KBM-7 (cell line): ENCODE results near the gene SMIM1.

Experiments
- DNase-seq: peaks from one replicate; pipeline ENCODE4 v3.0.0-alpha.2; 2015
- in situ Hi-C: fragments of 300-500 bp; cut with MboI; formaldehyde crosslinking; loops from 2 replicates; pipeline ENCODE4 v1.14.3; 2020; ENCODE audit warnings: low sequenced_read_pairs, low pct_unique_long_range_greater_than_20kb, mixed read lengths

Gene SMIM1

GRCh38 chr1:3774276-3774945 is 1.9 kb downstream of the SMIM1 start:
- no peak for DNase-seq
- in situ Hi-C loops = no loop called here

- DNase-seq = no peak
- in situ Hi-C loops = no loop called here
Observed at GRCh38 chr1:3774946-3775489, 2.5 kb downstream of the SMIM1 start.

GRCh38 chr1:3775490-3776230 is 3.1 kb downstream of the SMIM1 start:
- peak; percentile 65 for DNase-seq
- in situ Hi-C loops = no loop called here

DNA sequence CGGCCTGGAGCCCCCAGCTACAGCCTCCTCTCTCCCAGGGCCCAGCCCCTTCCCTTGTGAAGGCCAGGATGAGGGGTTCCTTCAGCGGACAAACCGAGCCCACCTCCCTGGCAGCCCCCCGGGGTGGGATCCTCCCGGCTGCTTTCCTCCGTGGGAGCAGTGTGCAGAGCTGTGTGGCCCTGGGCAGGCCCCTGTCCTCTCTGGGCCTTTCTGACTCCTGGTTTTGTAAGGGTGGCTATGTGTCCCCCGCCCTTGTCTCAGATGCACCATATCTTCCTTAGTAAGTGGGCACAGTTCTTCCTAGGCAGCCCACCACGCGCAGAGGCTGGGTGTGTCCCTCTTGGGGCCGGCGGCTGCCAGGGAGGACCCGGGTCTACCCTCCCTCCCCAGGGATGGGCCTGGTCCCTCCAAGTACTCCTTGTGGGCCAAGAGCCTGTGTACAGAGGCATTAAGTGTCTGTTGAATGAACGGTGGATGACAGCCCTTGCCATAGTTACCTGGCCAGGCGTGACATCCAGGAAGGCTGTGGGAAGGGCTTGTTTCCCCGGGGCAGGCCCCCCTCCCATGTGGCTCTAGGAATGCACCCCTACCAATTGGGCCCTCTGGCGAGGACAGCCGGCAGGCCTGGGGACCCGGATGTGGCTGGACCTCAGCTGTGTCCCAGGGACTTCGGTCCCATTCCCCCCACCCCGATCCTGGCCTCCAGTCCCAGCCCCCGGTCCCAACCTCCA is 3.8 kb downstream of the SMIM1 start:
- in situ Hi-C loops = no loop called here
- DNase-seq = no peak

DNA sequence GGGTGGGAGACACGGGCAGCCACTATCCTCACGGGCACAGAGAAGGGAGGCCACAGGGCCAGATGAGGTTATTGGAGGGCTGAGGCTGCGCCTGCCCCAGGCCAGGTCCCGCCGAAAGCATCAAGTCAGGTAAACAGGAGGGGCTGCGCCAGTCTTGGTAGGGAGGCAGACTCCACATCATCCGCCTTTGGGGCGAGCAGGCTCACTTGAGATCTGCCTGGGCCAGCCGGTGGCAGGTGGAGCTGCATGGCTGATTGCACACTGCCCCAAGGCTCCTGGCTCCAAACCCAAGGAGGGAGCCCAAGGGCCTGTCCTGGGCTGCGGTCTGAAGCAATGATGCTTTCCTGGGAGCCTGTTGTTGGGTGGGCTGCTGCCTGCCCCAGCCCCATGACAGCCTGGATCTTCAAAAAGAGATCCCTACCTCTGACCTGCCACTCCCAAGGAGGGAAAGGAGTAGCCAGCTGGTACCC is 4.6 kb downstream of the SMIM1 start:
- in situ Hi-C loops = no loop called here
- DNase-seq = no peak

DNA sequence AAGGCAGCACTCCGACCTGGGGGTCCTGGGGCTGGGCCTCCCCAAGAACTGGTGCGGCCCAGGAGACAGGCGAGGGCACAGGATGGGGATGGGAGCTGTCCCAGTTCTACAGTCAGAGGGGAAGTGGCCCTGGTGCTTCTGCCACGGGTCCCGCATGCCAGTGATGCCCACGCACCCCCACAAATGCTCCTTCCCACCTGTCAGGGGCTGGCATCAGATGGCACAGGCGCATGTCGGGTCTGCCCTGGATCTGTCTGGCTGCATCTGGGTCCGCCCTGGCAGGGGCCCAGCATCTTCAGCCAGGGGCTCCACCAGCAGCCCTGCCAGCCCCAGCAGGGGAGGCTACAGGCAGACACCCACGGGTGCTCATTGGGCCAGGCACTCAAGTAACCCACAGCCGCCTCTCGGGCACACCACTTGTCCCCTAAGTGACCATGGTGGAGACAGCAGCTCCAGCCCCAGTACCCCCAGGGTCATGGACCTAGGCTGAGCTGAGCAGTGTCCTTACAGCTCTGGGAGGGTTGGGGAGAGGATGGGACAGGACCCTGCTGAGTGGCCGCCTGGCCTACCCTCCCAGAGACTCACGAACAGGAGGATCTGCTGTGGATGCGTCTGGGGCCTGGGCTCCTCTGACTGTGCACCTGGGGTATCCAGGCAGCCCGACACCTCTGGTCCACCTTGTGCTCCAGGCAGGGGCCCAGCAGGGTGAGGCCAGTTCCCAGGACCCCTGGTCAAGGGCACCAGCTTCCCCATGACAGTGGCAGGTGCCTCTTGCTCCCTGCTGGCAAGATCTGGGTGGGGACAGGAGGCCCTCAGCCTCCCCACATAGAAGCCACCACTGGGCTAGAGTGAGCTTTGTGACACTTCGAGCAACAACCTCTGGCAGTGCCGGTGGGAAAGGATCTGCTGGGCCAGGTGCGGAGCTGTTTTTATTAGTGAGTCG is 5.4 kb downstream of the SMIM1 start:
- no peak for DNase-seq
- in situ Hi-C loops = no loop called here

DNA sequence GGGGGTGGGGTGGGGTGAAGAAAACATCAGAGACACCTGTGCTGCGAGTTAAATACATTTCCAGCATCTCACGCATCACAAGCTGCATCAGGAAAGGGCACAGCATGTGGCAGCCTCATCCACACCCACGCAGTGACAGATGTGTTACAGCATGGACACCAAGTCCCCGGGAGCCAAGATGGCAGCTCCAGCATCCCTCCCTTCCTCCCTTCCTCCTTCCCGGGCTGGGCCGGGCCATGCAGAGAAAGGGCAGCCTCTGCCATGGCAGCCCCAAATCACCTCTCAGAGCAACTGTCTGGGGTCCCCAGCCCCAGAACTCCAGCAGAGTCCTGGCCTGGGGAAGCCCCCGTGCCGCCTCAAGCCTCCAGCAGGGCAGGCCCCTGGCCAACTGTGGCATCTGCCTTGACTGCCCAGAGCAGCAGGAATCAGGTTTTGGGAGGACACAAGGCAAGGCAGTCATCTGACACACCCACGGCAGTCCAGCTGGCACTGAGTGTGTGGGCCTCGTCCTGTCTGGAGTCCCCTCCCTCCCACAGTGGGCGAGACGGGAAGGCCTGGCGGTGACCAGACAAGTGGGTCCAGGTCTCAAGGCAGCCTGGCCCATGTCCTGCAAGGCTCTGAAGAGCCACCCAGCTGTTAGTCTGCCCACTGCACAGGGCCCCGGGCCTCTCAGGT is 6.2 kb downstream of the SMIM1 start:
- DNase-seq = no peak
- in situ Hi-C loops = no loop called here

- in situ Hi-C loops = no loop called here
- no peak for DNase-seq
Observed at GRCh38 chr1:3779265-3779911, 6.8 kb downstream of the SMIM1 start.

DNA sequence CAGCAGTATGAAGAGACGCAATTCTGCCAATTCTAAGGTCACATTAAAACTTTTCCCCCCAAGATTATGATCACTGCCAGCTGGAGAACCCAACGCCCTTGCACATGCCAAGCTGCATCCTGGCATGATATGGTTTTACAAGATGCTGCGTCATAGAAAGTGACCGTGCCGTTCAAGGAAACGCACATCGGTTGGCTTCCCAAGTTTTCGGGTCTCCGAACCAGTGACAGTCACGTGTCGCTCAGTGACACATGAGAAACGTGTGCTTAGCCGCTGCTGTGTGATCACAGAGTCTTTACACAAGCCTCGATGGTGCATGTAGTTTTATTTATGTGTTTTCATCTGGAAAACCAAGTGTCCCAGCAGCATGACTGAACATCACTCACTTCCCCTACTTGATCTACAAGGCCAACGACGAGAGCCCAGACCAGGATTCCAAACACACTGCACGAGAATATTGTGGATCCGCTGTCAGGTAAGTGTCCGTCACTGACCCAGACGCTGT is 7.4 kb downstream of the SMIM1 start:
- in situ Hi-C loops = no loop called here
- DNase-seq = no peak

- in situ Hi-C loops = no loop called here
- no peak for DNase-seq
Observed at GRCh38 chr1:3780901-3781300, 8.4 kb downstream of the SMIM1 start.

DNA sequence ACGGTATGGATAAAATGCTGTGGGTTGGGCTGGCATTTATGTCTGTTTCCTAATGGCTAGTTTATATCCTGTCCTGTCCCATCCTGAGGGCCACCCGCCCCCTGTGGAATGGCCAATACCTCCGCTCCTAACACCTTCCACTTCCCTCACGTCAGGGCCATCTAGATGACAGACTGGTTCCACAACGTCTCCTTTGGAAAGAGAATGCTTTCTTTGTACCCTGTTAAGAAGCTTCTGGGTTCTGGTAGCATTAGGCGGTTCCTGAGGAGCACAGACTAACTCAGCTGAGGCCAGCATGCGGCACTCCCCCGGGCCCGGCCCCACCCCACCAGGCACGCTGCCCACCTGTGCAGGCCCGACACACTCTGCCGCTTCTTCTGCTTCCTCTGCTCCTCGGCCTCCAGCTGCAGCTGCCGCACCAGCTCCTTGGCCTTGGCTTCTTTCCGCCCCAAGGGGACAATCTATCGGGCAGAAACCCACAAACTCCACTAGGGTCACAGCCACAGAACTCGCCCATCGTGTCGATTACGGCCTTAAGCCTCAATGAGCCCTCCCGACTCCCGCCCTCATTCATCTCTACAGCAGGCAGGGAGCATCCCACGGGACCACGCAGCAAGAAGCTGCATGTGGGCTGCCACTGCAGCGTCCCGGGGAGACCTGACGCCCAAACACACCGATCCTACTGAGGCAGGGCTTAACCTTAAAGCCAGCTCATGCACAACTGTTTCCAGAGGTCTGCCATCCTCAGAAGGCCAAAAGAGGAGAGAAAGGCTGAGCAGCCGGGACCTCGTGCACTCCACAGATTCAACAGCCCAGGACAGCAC is 11.3 kb downstream of the SMIM1 start:
- DNase-seq = no peak
- in situ Hi-C loops = no loop called here

DNA sequence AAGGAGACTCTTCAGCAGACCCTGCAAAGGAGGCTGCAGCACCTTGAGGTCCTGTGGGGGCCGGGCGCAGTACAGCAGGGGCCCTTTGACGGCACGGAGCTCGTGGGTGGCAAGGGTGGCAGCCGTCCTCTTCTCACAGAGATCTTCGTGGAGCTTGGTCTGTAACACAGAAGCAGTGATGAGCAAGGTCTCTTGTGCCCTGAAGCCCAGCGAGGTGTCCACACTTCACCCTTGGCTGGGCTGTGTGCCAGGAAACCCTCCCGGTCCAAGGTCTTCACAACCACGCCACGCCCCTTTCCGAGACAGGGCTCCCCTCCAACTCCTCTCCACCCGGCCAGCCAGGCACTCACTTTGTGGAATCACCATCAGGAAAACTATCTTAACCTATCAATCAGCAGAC is 12.5 kb downstream of the SMIM1 start:
- DNase-seq = no peak
- in situ Hi-C loops = no loop called here

DNA sequence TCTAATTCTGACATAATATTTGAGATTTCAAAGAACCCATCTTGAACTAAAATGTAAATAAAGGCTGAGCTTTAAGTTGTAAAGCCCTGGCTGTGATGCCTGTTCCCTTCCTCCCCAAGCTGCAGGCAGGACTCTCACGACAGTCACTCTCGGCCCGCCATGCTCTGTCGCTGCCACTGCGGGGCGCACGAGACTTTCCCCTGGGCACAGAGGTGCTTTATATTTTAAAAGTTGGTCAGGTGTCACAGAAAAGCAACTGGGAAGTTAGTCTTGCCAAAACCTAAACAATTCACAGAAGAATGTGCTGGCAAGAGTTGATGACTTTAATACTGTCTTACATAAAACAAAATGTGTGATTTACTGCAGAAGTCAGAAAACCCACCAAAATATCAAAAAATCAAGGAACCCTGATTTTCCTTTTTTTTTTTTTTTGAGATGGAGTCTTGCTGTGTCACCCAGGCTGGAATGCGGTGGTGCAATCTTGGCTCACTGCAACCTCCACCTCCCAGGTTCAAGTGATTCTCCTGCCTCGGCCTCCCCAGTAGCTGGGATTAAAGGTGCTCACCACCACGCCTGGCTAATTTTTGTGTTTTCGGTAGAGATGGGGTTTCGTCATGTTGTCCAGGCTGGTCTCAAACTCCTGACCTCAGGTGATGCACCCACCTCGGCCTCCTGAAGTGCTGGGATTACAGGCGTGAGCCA is 13.1 kb downstream of the SMIM1 start:
- peak; percentile 42 for DNase-seq

GRCh38 chr1:3786468-3787348 is 14.2 kb downstream of the SMIM1 start:
- in situ Hi-C loops = no loop called here
- DNase-seq = no peak

More for the DNA sequence above, 13.1 kb downstream of the SMIM1 start:
- in situ Hi-C loops = no loop called here

DNA sequence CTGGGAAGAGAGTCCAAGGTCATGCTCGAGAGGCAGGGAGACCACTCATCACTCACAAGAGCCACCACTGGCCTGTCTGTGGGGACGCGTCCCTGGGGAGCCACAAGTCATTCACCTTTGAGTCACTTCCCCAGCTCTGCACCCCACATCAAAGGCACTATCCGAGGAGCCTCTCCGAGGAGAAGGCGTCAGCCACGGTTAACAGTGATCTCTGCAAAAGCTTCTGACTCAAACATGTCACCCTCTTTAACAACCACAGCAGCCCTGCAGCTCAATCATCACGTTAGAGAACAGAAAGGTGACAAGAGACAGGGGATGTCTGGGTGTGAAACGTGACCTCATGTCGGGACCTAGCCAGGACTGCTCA is 14.8 kb downstream of the SMIM1 start:
- in situ Hi-C loops = no loop called here
- no peak for DNase-seq
